Panc1 (cell line): ENCODE data around the gene SLC6A7. TPM values are rescaled to one million over a fixed set of nuclear protein-coding genes. Genes with fewer than 3 reads are reported as not detected.

ENCODE experiments used
- ATAC-seq: fragments of 200-7000 bp; cut with Tn5 transposase; 2 replicates; pipeline ENCODE4 v1.9.1; 2020; ENCODE audit warnings: mild to moderate bottlenecking, moderate library complexity
- BruUV-seq: library from RNA; stranded (reverse); fragments of 400-500 nt; replicated peaks from 2 replicates; lab custom pipeline; 2021; lab: Mats Ljungman, UMichigan
- CTCF ChIA-PET: fragments of 300-600 bp; sonication (Branson Sonifier 250); formaldehyde crosslinking; loops from one replicate; lab custom pipeline; 2022; ENCODE audit warnings: antibody characterized with exemption; lab: Charles Lee
- POLR2A ChIA-PET: fragments of 300-600 bp; sonication (Branson Sonifier 250); formaldehyde crosslinking; loops from one replicate; lab custom pipeline; 2022; ENCODE audit warnings: antibody characterized with exemption; lab: Charles Lee
- DNase-seq: peaks from one replicate; pipeline ENCODE4 v3.0.0-alpha.2; 2010; ENCODE audit warnings: low read depth, low spot score
- H3K27ac ChIP-seq: 2 replicates; pipeline ENCODE4 v1.5.1; 2011; ENCODE audit warnings: mild to moderate bottlenecking, low read length, inconsistent platforms
- H3K27me3 ChIP-seq: fragments of 200-500 bp; sonication (Bioruptor generic); 2 replicates; pipeline ENCODE4 v1.6.0; 2014; ENCODE audit warnings: low read length, inconsistent platforms; ENCODE audit not compliant: control insufficient read depth, insufficient read depth
- H3K36me3 ChIP-seq: fragments of 200-500 bp; sonication (Bioruptor generic); 2 replicates; pipeline ENCODE4 v1.5.1; 2014; ENCODE audit warnings: inconsistent platforms, mild to moderate bottlenecking, low read length, moderate library complexity; ENCODE audit not compliant: control insufficient read depth, insufficient read depth
- H3K4me1 ChIP-seq: 2 replicates; pipeline ENCODE4 v1.5.1; 2011; ENCODE audit warnings: inconsistent platforms, mild to moderate bottlenecking, low read length, moderate library complexity; ENCODE audit not compliant: control insufficient read depth, insufficient read depth
- H3K4me3 ChIP-seq, 2 experiments: 2 replicates each; pipeline ENCODE4 v1.5.1; 2011 to 2012; ENCODE audit warnings: low read depth in 2 of 2, low read length in 2 of 2, mild to moderate bottlenecking in 2 of 2, inconsistent platforms in 1 of 2, moderate library complexity in 1 of 2
- H3K9me3 ChIP-seq: fragments of 200-500 bp; sonication (Bioruptor generic); 2 replicates; pipeline ENCODE4 v1.5.1; 2014; ENCODE audit warnings: low read depth, mild to moderate bottlenecking, inconsistent platforms, low read length, moderate library complexity; ENCODE audit not compliant: control insufficient read depth, insufficient read depth
- CTCF ChIP-seq: fragments of 450-650 bp; IDR thresholded peaks from 2 replicates; pipeline ENCODE4 v1.5.1; 2017; ENCODE audit warnings: mild to moderate bottlenecking
- POLR2AphosphoS5 ChIP-seq: IDR thresholded peaks from 2 replicates; pipeline ENCODE4 v1.6.1; 2012; ENCODE audit warnings: mild to moderate bottlenecking, low read depth, low read length, moderate library complexity
- SIN3A ChIP-seq: IDR thresholded peaks from 2 replicates; pipeline ENCODE4 v1.6.1; 2012; ENCODE audit warnings: low read depth, mild to moderate bottlenecking, low read length, moderate library complexity, borderline replicate concordance; ENCODE audit not compliant: insufficient read depth
- TCF7L2 ChIP-seq: IDR thresholded peaks from 2 replicates; pipeline ENCODE4 v1.6.1; 2011; ENCODE audit warnings: mild to moderate bottlenecking, low read depth, low read length, inconsistent platforms
- in situ Hi-C: cut with HindIII; loops from 2 replicates; pipeline ENCODE4 v1.10.0; 2016; ENCODE audit warnings: low sequenced_read_pairs, low pct_unique_long_range_greater_than_20kb
- intact Hi-C: fragments of 100-400 bp; cut with micrococcal nuclease; formaldehyde crosslinking; loops from one replicate; pipeline ENCODE4 v1.10.0; 2022; ENCODE audit not compliant: unreplicated experiment
- total RNA-seq: library from RNA; stranded (reverse); gene quantifications from one replicate; pipeline ENCODE4 v1.2.1, GENCODE V29; 2021; ENCODE audit not compliant: unreplicated experiment
- TF ChIP-seq, protein P1 (sequence below), 2 experiments: IDR thresholded peaks; 2 replicates each; pipeline ENCODE4 v1.6.1; 2011 to 2012; ENCODE audit warnings: low read depth in 2 of 2, control low read depth in 1 of 2, low read length in 1 of 2, mild to moderate bottlenecking in 1 of 2, moderate library complexity in 1 of 2; ENCODE audit not compliant: insufficient read depth in 1 of 2

SLC6A7 gene
- total RNA-seq, 1 experiment from 2014 or later = not detected

GRCh38 chr5:150196986-150197385 lies 7.1 kb downstream of the SLC6A7 start:
- in situ Hi-C loops (no loop called here), intact Hi-C loops (no loop called here)
- ATAC-seq (no peak), DNase-seq (no peak)
- POLR2A ChIA-PET = no interaction called here
- H3K9me3 ChIP-seq = no peaks in the 10 kb centered on the region
- H3K27ac ChIP-seq = no peak overlapping the region
- TF ChIP-seq, protein P1, sequence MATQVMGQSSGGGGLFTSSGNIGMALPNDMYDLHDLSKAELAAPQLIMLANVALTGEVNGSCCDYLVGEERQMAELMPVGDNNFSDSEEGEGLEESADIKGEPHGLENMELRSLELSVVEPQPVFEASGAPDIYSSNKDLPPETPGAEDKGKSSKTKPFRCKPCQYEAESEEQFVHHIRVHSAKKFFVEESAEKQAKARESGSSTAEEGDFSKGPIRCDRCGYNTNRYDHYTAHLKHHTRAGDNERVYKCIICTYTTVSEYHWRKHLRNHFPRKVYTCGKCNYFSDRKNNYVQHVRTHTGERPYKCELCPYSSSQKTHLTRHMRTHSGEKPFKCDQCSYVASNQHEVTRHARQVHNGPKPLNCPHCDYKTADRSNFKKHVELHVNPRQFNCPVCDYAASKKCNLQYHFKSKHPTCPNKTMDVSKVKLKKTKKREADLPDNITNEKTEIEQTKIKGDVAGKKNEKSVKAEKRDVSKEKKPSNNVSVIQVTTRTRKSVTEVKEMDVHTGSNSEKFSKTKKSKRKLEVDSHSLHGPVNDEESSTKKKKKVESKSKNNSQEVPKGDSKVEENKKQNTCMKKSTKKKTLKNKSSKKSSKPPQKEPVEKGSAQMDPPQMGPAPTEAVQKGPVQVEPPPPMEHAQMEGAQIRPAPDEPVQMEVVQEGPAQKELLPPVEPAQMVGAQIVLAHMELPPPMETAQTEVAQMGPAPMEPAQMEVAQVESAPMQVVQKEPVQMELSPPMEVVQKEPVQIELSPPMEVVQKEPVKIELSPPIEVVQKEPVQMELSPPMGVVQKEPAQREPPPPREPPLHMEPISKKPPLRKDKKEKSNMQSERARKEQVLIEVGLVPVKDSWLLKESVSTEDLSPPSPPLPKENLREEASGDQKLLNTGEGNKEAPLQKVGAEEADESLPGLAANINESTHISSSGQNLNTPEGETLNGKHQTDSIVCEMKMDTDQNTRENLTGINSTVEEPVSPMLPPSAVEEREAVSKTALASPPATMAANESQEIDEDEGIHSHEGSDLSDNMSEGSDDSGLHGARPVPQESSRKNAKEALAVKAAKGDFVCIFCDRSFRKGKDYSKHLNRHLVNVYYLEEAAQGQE (IDR thresholded peaks at IDR 0.05; ENCODE audit: insufficient read depth in 1 of 2, low read depth in 2 of 2, low read length in 1 of 2) = no peak
- TF ChIP-seq SIN3A (no peak), CTCF (no peak), POLR2AphosphoS5 (no peak), TCF7L2 (no peak)
- BruUV-seq = no TSS peak
- no peaks in the 10 kb centered on the region for H3K4me1 ChIP-seq
- H3K4me3 ChIP-seq = no peak overlapping the region
- no peaks in the 10 kb centered on the region for H3K36me3 ChIP-seq
- H3K27me3 ChIP-seq = peaks cover 3% of the 10 kb centered on the region; the same call in 1 of the 2 replicates
- CTCF ChIA-PET = no interaction called here

DNA sequence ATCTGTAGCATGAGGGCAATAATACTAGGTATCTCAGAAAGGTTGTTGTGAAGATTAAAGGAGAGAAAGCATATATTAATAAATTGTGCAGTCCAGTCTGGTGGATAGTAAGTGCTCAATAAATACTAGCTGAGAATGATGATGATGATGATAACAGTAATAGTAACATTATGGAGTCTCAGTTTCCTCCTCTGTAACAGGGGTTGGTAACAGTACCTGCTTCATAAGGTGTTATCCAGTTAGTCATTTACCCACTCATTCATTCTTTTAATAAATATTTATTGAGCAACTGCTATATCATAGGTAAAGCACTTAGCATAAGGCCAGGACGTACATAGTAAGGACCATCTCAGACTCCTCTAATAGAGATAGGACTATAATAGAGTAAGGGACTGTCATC lies 7.6 kb downstream of the SLC6A7 start:
- TF ChIP-seq POLR2AphosphoS5 (no peak), SIN3A (no peak), TCF7L2 (no peak), CTCF (no peak)
- TF ChIP-seq, protein P1 (IDR thresholded peaks at IDR 0.05; ENCODE audit: insufficient read depth in 1 of 2, low read depth in 2 of 2, low read length in 1 of 2) = no peak
- intact Hi-C loops = no loop called here
- ATAC-seq (no peak), DNase-seq (no peak)
- Histone ChIP-seq H3K36me3 (no peaks in the 10 kb centered on the region), H3K9me3 (no peaks in the 10 kb centered on the region), H3K27me3 (peaks cover 3% of the 10 kb centered on the region; the same call in 1 of the 2 replicates), H3K4me3 (no peak overlapping the region), H3K27ac (no peak overlapping the region), H3K4me1 (no peaks in the 10 kb centered on the region)
- ChIA-PET CTCF (no interaction called here), POLR2A (no interaction called here)
- BruUV-seq = no TSS peak
- in situ Hi-C loops = no loop called here
